HepG2 (cell line): ENCODE data around the gene IL12A. TPM values are rescaled to one million over a fixed set of nuclear protein-coding genes. Genes with fewer than 3 reads are reported as not detected.

Experiments used
- ATAC-seq: fragments of 200-7000 bp; cut with Tn5 transposase; 3 replicates; pipeline ENCODE4 v1.9.1; 2020; ENCODE audit warnings: mild to moderate bottlenecking, moderate library complexity
- BruUV-seq: library from RNA; stranded (reverse); fragments of 400-500 nt; replicated peaks from 2 replicates; lab custom pipeline; 2021; lab: Mats Ljungman, UMichigan
- CTCF ChIA-PET: fragments of 300-600 bp; formaldehyde crosslinking; extraction: SDS; loops from one replicate; lab custom pipeline; 2021; ENCODE audit warnings: low total read pairs, inconsistent platforms, low intra/inter-chr PET ratio; lab: Yijun Ruan, JAX
- POLR2A ChIA-PET: fragments of 350-600 bp; sonication (Branson Sonifier 250); formaldehyde crosslinking; loops from one replicate; lab custom pipeline; 2020; ENCODE audit warnings: antibody characterized with exemption, inconsistent platforms; lab: Yijun Ruan, JAX
- DNase-seq: peaks from one replicate; pipeline ENCODE4 v3.0.0-alpha.2; 2015; ENCODE audit warnings: low spot score
- FAIRE-seq: peaks from 3 replicates; lab custom pipeline; 2011; peaks lifted over from hg19 to GRCh38; lab: Jason Lieb, UNC
- H2AFZ ChIP-seq: one replicate; pipeline ENCODE4 v1.6.1; 2011; ENCODE audit warnings: low read length, inconsistent platforms
- H3K27ac ChIP-seq: fragments of 300-600 bp; 3 replicates; pipeline ENCODE4 v1.8.0; 2011; ENCODE audit warnings: mixed run types, mild to moderate bottlenecking, mixed read lengths, low read length, inconsistent platforms; ENCODE audit not compliant: insufficient read depth; ENCODE audit errors: extremely low read length
- H3K27me3 ChIP-seq, 2 experiments: fragments of 200-600 bp in 1 of 2; 2 replicates in 1 of 2; 3 replicates in 1 of 2; pipeline versions ENCODE4 v1.6.0 to v1.8.0; 2011; ENCODE audit warnings: low read length in 2 of 2, mild to moderate bottlenecking in 2 of 2, moderate library complexity in 2 of 2, inconsistent platforms in 1 of 2; ENCODE audit not compliant: insufficient read depth in 2 of 2, control insufficient read depth in 1 of 2
- H3K36me3 ChIP-seq, 2 experiments: fragments of 200-600 bp in 1 of 2; replicated peaks in 1 of 2; 2 replicates in 1 of 2; 3 replicates in 1 of 2; pipeline versions ENCODE4 v1.5.1 to v1.8.0; 2011; ENCODE audit warnings: low read length in 2 of 2, inconsistent platforms in 1 of 2; ENCODE audit not compliant: insufficient read depth in 2 of 2, control insufficient read depth in 1 of 2
- H3K4me1 ChIP-seq: 2 replicates; pipeline ENCODE4 v1.5.1; 2012; ENCODE audit warnings: low read length, inconsistent platforms; ENCODE audit not compliant: insufficient read depth
- H3K4me2 ChIP-seq: 2 replicates; pipeline ENCODE4 v1.6.0; 2011; ENCODE audit warnings: low read depth, low read length, inconsistent platforms
- H3K4me3 ChIP-seq, 3 experiments: fragments of 200-600 bp in 1 of 3; sonication (generic), shearing (Covaris generic) in 1 of 3; replicated peaks in 1 of 3; 2 replicates each; pipeline ENCODE4 v1.5.1; 2011 to 2016; ENCODE audit warnings: low read length in 3 of 3, inconsistent platforms in 2 of 3, low read depth in 2 of 3, mild to moderate bottlenecking in 2 of 3, control low read depth in 1 of 3, mixed read lengths in 1 of 3; ENCODE audit not compliant: insufficient read depth in 1 of 3
- H3K79me2 ChIP-seq: one replicate; pipeline ENCODE4 v1.6.1; 2011; ENCODE audit warnings: low read length, inconsistent platforms; ENCODE audit not compliant: insufficient read depth
- H3K9ac ChIP-seq: 2 replicates; pipeline ENCODE4 v1.6.0; 2011; ENCODE audit warnings: mild to moderate bottlenecking, low read depth, low read length, inconsistent platforms; ENCODE audit not compliant: insufficient read depth
- H3K9me3 ChIP-seq: 2 replicates; pipeline ENCODE4 v1.5.1; 2012; ENCODE audit warnings: mild to moderate bottlenecking, low read length
- H4K20me1 ChIP-seq: 2 replicates; pipeline ENCODE4 v1.6.0; 2011; ENCODE audit warnings: inconsistent platforms, mild to moderate bottlenecking, low read length, moderate library complexity; ENCODE audit not compliant: insufficient read depth
- CBX5 ChIP-seq: sonication (generic); formaldehyde crosslinking; IDR thresholded peaks from 2 replicates; pipeline ENCODE4 v1.4.0; 2020; ENCODE audit warnings: missing genetic modification reagents, borderline replicate concordance
- CEBPB ChIP-seq: IDR thresholded peaks from 2 replicates; pipeline ENCODE4 v1.6.1; 2011; ENCODE audit warnings: low read depth, low read length, improper control_type of control experiment, borderline replicate concordance
- CTCF ChIP-seq: sonication (generic); formaldehyde crosslinking; IDR thresholded peaks from 2 replicates; pipeline ENCODE4 v1.5.0; 2020; ENCODE audit warnings: mild to moderate bottlenecking, missing genetic modification reagents, moderate library complexity
- GATAD2A ChIP-seq: IDR thresholded peaks from 2 replicates; pipeline ENCODE4 v1.6.1; 2016
- HMGXB4 ChIP-seq, 2 experiments: sonication (generic) in 1 of 2; formaldehyde crosslinking in 1 of 2; IDR thresholded peaks; 2 replicates each; pipeline versions ENCODE4 v1.4.0 to v1.6.1; 2018 to 2020; ENCODE audit warnings: missing genetic modification reagents in 2 of 2, borderline replicate concordance in 1 of 2, low read depth in 1 of 2, mild to moderate bottlenecking in 1 of 2, missing biosample characterization in 1 of 2
- HNF4G ChIP-seq, 2 experiments: sonication (generic) in 1 of 2; formaldehyde crosslinking in 1 of 2; IDR thresholded peaks; 2 replicates each; pipeline versions ENCODE4 v1.4.0 to v1.6.1; 2011 to 2020; ENCODE audit warnings: borderline replicate concordance in 2 of 2, low read depth in 2 of 2, mild to moderate bottlenecking in 2 of 2, low read length in 1 of 2, missing genetic modification reagents in 1 of 2, moderate library complexity in 1 of 2
- IRF2 ChIP-seq: IDR thresholded peaks from 2 replicates; pipeline ENCODE4 v1.6.1; 2018; ENCODE audit warnings: missing genetic modification reagents, missing compliant biosample characterization
- JUNB ChIP-seq: sonication (generic); formaldehyde crosslinking; IDR thresholded peaks from 2 replicates; pipeline ENCODE4 v1.8.0; 2022; ENCODE audit warnings: missing genetic modification reagents, mild to moderate bottlenecking, borderline replicate concordance
- KDM1A ChIP-seq: IDR thresholded peaks from 2 replicates; pipeline ENCODE4 v1.6.1; 2016; ENCODE audit warnings: missing compliant biosample characterization
- KDM2A ChIP-seq: sonication (generic); formaldehyde crosslinking; IDR thresholded peaks from 2 replicates; pipeline ENCODE4 v1.4.0; 2020; ENCODE audit warnings: low read depth, missing genetic modification reagents, borderline replicate concordance
- MIER3 ChIP-seq: IDR thresholded peaks from 2 replicates; pipeline ENCODE4 v1.6.1; 2016; ENCODE audit warnings: missing compliant biosample characterization, borderline replicate concordance
- MLLT10 ChIP-seq: sonication (generic); formaldehyde crosslinking; IDR thresholded peaks from 2 replicates; pipeline ENCODE4 v1.4.0; 2020; ENCODE audit warnings: missing genetic modification reagents
- NFE2L2 ChIP-seq: fragments of 150-350 bp; IDR thresholded peaks from 2 replicates; pipeline ENCODE4 v1.6.1; 2014; ENCODE audit warnings: low read length
- RAD21 ChIP-seq: fragments of 450-650 bp; formaldehyde crosslinking; IDR thresholded peaks from 2 replicates; pipeline ENCODE4 v1.5.0; 2020; ENCODE audit warnings: mild to moderate bottlenecking
- SIX4 ChIP-seq: sonication (generic); formaldehyde crosslinking; IDR thresholded peaks from 2 replicates; pipeline ENCODE4 v1.4.0; 2020; ENCODE audit warnings: missing genetic modification reagents
- ZNF232 ChIP-seq: sonication (generic); formaldehyde crosslinking; IDR thresholded peaks from 2 replicates; pipeline ENCODE4 v1.4.0; 2020; ENCODE audit warnings: missing genetic modification reagents, borderline replicate concordance
- ZNF576 ChIP-seq: sonication (generic); formaldehyde crosslinking; IDR thresholded peaks from 2 replicates; pipeline ENCODE4 v1.4.0; 2020; ENCODE audit warnings: mild to moderate bottlenecking, missing genetic modification reagents
- ZNF629 ChIP-seq: sonication (generic); formaldehyde crosslinking; conservative IDR thresholded peaks from 2 replicates; pipeline ENCODE4 v1.5.0; 2020; ENCODE audit warnings: missing genetic modification reagents
- WGBS: methylation state at CpG from one replicate; pipeline ENCODE4 v1.1.6; 2017; ENCODE audit warnings: low lambda C conversion rate; 5-methylcytosine and 5-hydroxymethylcytosine counted together
- in situ Hi-C: cut with HindIII; loops from 2 replicates; pipeline ENCODE4 v1.10.0; 2017; ENCODE audit warnings: low pct_unique_long_range_greater_than_20kb; ENCODE audit not compliant: extremely low pct_ligation_motif_present
- intact Hi-C: fragments of 100-400 bp; cut with micrococcal nuclease; formaldehyde crosslinking; loops from one replicate; pipeline ENCODE4 v1.10.0; 2022; ENCODE audit not compliant: unreplicated experiment
- polyA plus RNA-seq, 8 experiments: library from polyadenylated mRNA; depleted of rRNA in 3 of 8; stranded (reverse) in 7 of 8; unstranded in 1 of 8; fragments of >200 nt; fragmentation: Illumina TruSeq in 4 of 8; extraction: Trizol in 4 of 8; gene quantifications; 2 replicates each; pipeline versions ENCODE4 v1.2.1 to v1.2.3, GENCODE V29; 2011 to 2016; ENCODE audit warnings: low read depth in 4 of 8, missing spikeins in 1 of 8, mixed read lengths in 1 of 8; ENCODE audit not compliant: insufficient read depth in 1 of 8
- total RNA-seq, 5 experiments: library from RNA; depleted of rRNA; stranded (reverse); fragments of >200 nt; fragmentation: Illumina TruSeq; extraction: Trizol; gene quantifications; 2 replicates each; pipeline ENCODE4 v1.2.3, GENCODE V29; 2016; ENCODE audit warnings: low read depth in 1 of 5
- TF ChIP-seq, protein P1 (sequence below): sonication (generic); formaldehyde crosslinking; conservative IDR thresholded peaks from 2 replicates; pipeline ENCODE4 v1.8.1; 2023; ENCODE audit warnings: missing genetic modification reagents

IL12A gene
- total and polyA plus RNA-seq, 2 of the 13 experiments (the other 11 are each of a cell fraction or from before 2014, with no cell fraction given) = 0.36 to 1.1 TPM

DNA sequence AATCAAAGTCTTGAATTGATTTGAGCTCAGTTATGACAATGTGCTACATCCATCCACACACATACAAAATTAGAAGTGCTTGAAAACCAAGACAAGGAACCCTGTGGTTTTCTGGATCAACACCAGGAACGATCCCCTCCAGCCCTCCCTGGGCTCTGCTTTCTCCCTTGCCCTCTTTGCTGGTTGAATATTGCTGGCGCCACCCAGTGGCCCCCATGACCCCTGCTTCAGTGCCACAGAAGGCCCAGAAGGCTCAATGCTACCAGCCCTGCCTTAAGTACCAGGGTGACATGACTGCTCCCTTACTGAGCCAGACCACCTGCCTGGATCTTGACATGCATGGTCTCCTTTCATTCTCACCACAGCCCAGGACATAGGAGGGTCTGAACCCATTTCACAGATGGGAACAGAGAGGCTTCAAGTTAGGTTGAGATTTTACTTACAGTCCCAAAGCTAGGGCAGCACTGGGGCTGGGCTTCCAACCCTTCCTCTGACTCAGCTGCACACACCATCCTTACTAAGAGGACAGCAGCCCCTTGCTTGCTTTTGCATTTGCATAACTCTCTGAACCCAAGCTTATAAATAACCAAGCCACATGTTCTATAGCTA lies 15.0 kb downstream of the IL12A start:
- H3K4me2 ChIP-seq = no peak overlapping the region
- in situ Hi-C loops = loop anchor here (5.0 kb wide), 1 partner anchor 76 kb away; no protein-coding TSS in a partner anchor
- POLR2A ChIA-PET = no interaction called here
- TF ChIP-seq HNF4G (IDR thresholded peaks at IDR 0.05; ENCODE audit: borderline replicate concordance, low read depth, low read length) (no peak), HNF4G (CRISPR knock-in tag; IDR thresholded peaks at IDR 0.05; ENCODE audit: borderline replicate concordance, low read depth) (no peak), ZNF576 (no peak), RAD21 (CRISPR knock-in tag) (peak; percentile 74), JUNB (CRISPR knock-in tag) (no peak), GATAD2A (CRISPR knock-in tag) (peak; percentile 29; the same call in 1 of the 2 replicates), ZNF629 (CRISPR knock-in tag) (peak; percentile 53; the same call in 1 of the 2 replicates), IRF2 (CRISPR knock-in tag) (peak; percentile 48; the same call in 1 of the 2 replicates), SIX4 (CRISPR knock-in tag) (no peak), KDM2A (CRISPR knock-in tag) (peak; percentile 26; the same call in 1 of the 2 replicates), ZNF232 (CRISPR knock-in tag) (no peak), NFE2L2 (no peak), MLLT10 (no peak), KDM1A (CRISPR knock-in tag) (no peak), CBX5 (CRISPR knock-in tag) (no peak), CTCF (peak; percentile 77), CEBPB (no peak), MIER3 (CRISPR knock-in tag) (no peak), HMGXB4 (CRISPR knock-in tag; IDR thresholded peaks at IDR 0.05; ENCODE audit: borderline replicate concordance in 1 of 2, low read depth in 1 of 2) (0 out of 4 replicates have a peak, but pooled peaks of 1 of the 2 experiments have one; percentile 49)
- TF ChIP-seq, protein P1, sequence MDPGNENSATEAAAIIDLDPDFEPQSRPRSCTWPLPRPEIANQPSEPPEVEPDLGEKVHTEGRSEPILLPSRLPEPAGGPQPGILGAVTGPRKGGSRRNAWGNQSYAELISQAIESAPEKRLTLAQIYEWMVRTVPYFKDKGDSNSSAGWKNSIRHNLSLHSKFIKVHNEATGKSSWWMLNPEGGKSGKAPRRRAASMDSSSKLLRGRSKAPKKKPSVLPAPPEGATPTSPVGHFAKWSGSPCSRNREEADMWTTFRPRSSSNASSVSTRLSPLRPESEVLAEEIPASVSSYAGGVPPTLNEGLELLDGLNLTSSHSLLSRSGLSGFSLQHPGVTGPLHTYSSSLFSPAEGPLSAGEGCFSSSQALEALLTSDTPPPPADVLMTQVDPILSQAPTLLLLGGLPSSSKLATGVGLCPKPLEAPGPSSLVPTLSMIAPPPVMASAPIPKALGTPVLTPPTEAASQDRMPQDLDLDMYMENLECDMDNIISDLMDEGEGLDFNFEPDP (CRISPR knock-in tag) = no peak

More for the DNA sequence above, 15.0 kb downstream of the IL12A start:
- intact Hi-C loops = loop anchor here (1.0 to 5.0 kb wide), 2 partner anchors 15 to 741 kb away; partner anchors contain the start of gene IL12A
- Histone ChIP-seq H3K4me3 (no peak overlapping the region), H3K79me2 (no peaks in the 10 kb centered on the region), H3K27me3 (0 out of 5 replicates have a peak, but pooled peaks cover 0 to 3% of the 10 kb centered on the region in 2 experiments), H3K36me3 (no peaks in the 10 kb centered on the region), H4K20me1 (no peaks in the 10 kb centered on the region), H3K4me1 (no peaks in the 10 kb centered on the region), H3K9me3 (no peaks in the 10 kb centered on the region), H2AFZ (no peak overlapping the region), H3K9ac (no peak overlapping the region), H3K27ac (no peak overlapping the region)
- WGBS = 0% methylated on average over 2 of the region's 2 CpGs
- CTCF ChIA-PET = interaction anchor here (2.5 to 2.6 kb wide), 2 partner anchors 74 to 119 kb away, joined by 16 to 22 read pairs; no protein-coding TSS in a partner anchor
- DNase-seq (peak; percentile 51), ATAC-seq (peak; percentile 98), FAIRE-seq (peak; percentile 15)
- BruUV-seq = no TSS peak
